Mesendoderm (in vitro differentiated cells): ENCODE data around the gene NPIPA7. TPM values are rescaled to one million over a fixed set of nuclear protein-coding genes. Genes with fewer than 3 reads are reported as not detected.
"Not testable (repeated sequence)": the region's sequence is repeated elsewhere in the genome, so short reads cannot be mapped to it uniquely, and the experiment has no call there.

ENCODE experiments used
- DNase-seq: peaks from one replicate; pipeline ENCODE4 v3.0.0; 2013
- H2AK5ac ChIP-seq: 2 replicates; pipeline ENCODE4 v1.6.1; 2013; ENCODE audit warnings: low read length, inconsistent platforms
- H2BK120ac ChIP-seq: 2 replicates; pipeline ENCODE4 v1.6.1; 2013; ENCODE audit warnings: low read depth, mild to moderate bottlenecking, low read length, moderate library complexity, mixed read lengths
- H2BK15ac ChIP-seq: replicated peaks from 2 replicates; pipeline ENCODE4 v1.6.1; 2013; ENCODE audit warnings: low read depth, mild to moderate bottlenecking, moderate library complexity
- H2BK5ac ChIP-seq: 2 replicates; pipeline ENCODE4 v1.6.1; 2013; ENCODE audit warnings: low read length, inconsistent platforms
- H3K18ac ChIP-seq: 2 replicates; pipeline ENCODE4 v1.6.1; 2013; ENCODE audit warnings: mild to moderate bottlenecking, low read length, mixed read lengths
- H3K23ac ChIP-seq: one replicate; pipeline ENCODE4 v1.6.1; 2013; ENCODE audit warnings: low read length
- H3K27ac ChIP-seq: 2 replicates; pipeline ENCODE4 v1.5.1; 2013; ENCODE audit warnings: low read depth, mild to moderate bottlenecking, inconsistent platforms, low read length, moderate library complexity
- H3K27me3 ChIP-seq: 2 replicates; pipeline ENCODE4 v1.6.1; 2013; ENCODE audit warnings: low read length, control low read depth, mild to moderate bottlenecking, inconsistent platforms; ENCODE audit not compliant: insufficient read depth, poor library complexity
- H3K36me3 ChIP-seq: 2 replicates; pipeline ENCODE4 v1.6.1; 2013; ENCODE audit warnings: low read length, inconsistent platforms; ENCODE audit not compliant: control insufficient read depth, insufficient read depth
- H3K4ac ChIP-seq: one replicate; pipeline ENCODE4 v1.6.1; 2013; ENCODE audit warnings: low read depth, mild to moderate bottlenecking, low read length, moderate library complexity
- H3K4me1 ChIP-seq: 2 replicates; pipeline ENCODE4 v1.6.1; 2013; ENCODE audit warnings: low read depth, low read length, inconsistent platforms; ENCODE audit not compliant: control insufficient read depth
- H3K4me2 ChIP-seq: 2 replicates; pipeline ENCODE4 v1.6.1; 2013; ENCODE audit warnings: low read length
- H3K4me3 ChIP-seq: 2 replicates; pipeline ENCODE4 v1.5.1; 2013; ENCODE audit warnings: mild to moderate bottlenecking, low read length
- H3K56ac ChIP-seq: one replicate; pipeline ENCODE4 v1.6.1; 2013; ENCODE audit warnings: low read length
- H3K79me1 ChIP-seq: 2 replicates; pipeline ENCODE4 v1.6.1; 2013; ENCODE audit warnings: low read length, inconsistent platforms
- H3K79me2 ChIP-seq: 2 replicates; pipeline ENCODE4 v1.6.1; 2013; ENCODE audit warnings: mild to moderate bottlenecking, low read length; ENCODE audit not compliant: control insufficient read depth, insufficient read depth
- H3K9ac ChIP-seq: 2 replicates; pipeline ENCODE4 v1.6.1; 2013; ENCODE audit warnings: low read length, inconsistent platforms
- H4K5ac ChIP-seq: one replicate; pipeline ENCODE4 v1.6.1; 2013; ENCODE audit warnings: low read length
- H4K8ac ChIP-seq: one replicate; pipeline ENCODE4 v1.6.1; 2013; ENCODE audit warnings: low read depth, mild to moderate bottlenecking, control low read depth, low read length, moderate library complexity
- WGBS: extraction: QIAGEN DNeasy Blood & Tissue Kit; methylation state at CpG from one replicate; pipeline ENCODE4 v1.1.7; 2013; ENCODE audit warnings: low lambda C conversion rate, missing lambda C conversion rate; ENCODE audit not compliant: insufficient coverage; ENCODE audit errors: extremely low coverage; 5-methylcytosine and 5-hydroxymethylcytosine counted together
- small RNA-seq: library from polyadenylated mRNA; stranded (forward); fragments of <200 nt; extraction: miRNeasy Mini kit (QIAGEN cat#:217004); gene quantifications from one replicate; pipeline ENCODE3, GENCODE V24; 2013; ENCODE audit not compliant: insufficient read depth

Gene NPIPA7

GRCh38 chr16:16425146-16425545 is 46.2 kb downstream of the NPIPA7 start:
- DNase-seq, H3K4me1 ChIP-seq, H3K23ac ChIP-seq, H3K27me3 ChIP-seq, H3K4me2 ChIP-seq, H3K4ac ChIP-seq, H3K79me2 ChIP-seq, H4K8ac ChIP-seq, H2BK15ac ChIP-seq, H3K79me1 ChIP-seq, H4K5ac ChIP-seq, H2BK5ac ChIP-seq, H3K9ac ChIP-seq, H3K56ac ChIP-seq, H3K36me3 ChIP-seq, H3K27ac ChIP-seq, H2BK120ac ChIP-seq, H2AK5ac ChIP-seq, H3K4me3 ChIP-seq, H3K18ac ChIP-seq: not testable (repeated sequence)
- WGBS: no CpG with 5 or more reads among the region's 2 CpGs

GRCh38 chr16:16431135-16431534 is 52.2 kb downstream of the NPIPA7 start:
- no CpG with 5 or more reads among the region's 3 CpGs for WGBS
- not testable (repeated sequence) for H4K8ac ChIP-seq, H3K36me3 ChIP-seq, H3K9ac ChIP-seq, H2BK120ac ChIP-seq, H2BK15ac ChIP-seq, DNase-seq, H3K4me2 ChIP-seq, H2AK5ac ChIP-seq, H3K27ac ChIP-seq, H3K27me3 ChIP-seq, H2BK5ac ChIP-seq, H3K23ac ChIP-seq, H3K4me3 ChIP-seq, H3K18ac ChIP-seq, H3K4me1 ChIP-seq, H3K56ac ChIP-seq, H4K5ac ChIP-seq, H3K79me2 ChIP-seq, H3K4ac ChIP-seq, H3K79me1 ChIP-seq

GRCh38 chr16:16434711-16435110 is 55.8 kb downstream of the NPIPA7 start:
- not testable (repeated sequence) for H2BK15ac ChIP-seq, H3K79me1 ChIP-seq, H3K18ac ChIP-seq, H3K9ac ChIP-seq, H3K4me1 ChIP-seq, H3K36me3 ChIP-seq, H3K79me2 ChIP-seq, H3K56ac ChIP-seq, H2BK120ac ChIP-seq, H4K5ac ChIP-seq, H3K23ac ChIP-seq, H2AK5ac ChIP-seq, DNase-seq, H3K27ac ChIP-seq, H3K27me3 ChIP-seq, H4K8ac ChIP-seq, H3K4me3 ChIP-seq, H3K4ac ChIP-seq, H3K4me2 ChIP-seq, H2BK5ac ChIP-seq
- no CpG with 5 or more reads among the region's 3 CpGs for WGBS

GRCh38 chr16:16441401-16441800 is 62.5 kb downstream of the NPIPA7 start:
- not testable (repeated sequence) for H4K5ac ChIP-seq, H3K56ac ChIP-seq, H3K4me3 ChIP-seq, H2AK5ac ChIP-seq, H3K27me3 ChIP-seq, H3K27ac ChIP-seq, H3K4me2 ChIP-seq, H2BK15ac ChIP-seq, H3K23ac ChIP-seq, H3K79me2 ChIP-seq, H3K79me1 ChIP-seq, H3K4me1 ChIP-seq, H4K8ac ChIP-seq, H2BK120ac ChIP-seq, H3K36me3 ChIP-seq, H3K4ac ChIP-seq, H2BK5ac ChIP-seq, H3K18ac ChIP-seq, H3K9ac ChIP-seq, DNase-seq
- WGBS: no CpG with 5 or more reads among the region's 2 CpGs

Small RNA genes within 50 kb of the gene (small RNA-seq; reads per million reads assigned to genes)
- not detected for gene AC138969.3
- not detected for gene MIR6511A3
- not detected for gene MIR6770-2
